ENCODE measurements around the gene TMEM95. TPM values are rescaled to one million over a fixed set of nuclear protein-coding genes. Genes with fewer than 3 reads are reported as not detected.
A peak's percentile ranks its signal among the peaks of the same experiment; 100 is the strongest.

The TMEM95 gene
- total and polyA plus RNA-seq, 10 donors: not detected

GRCh38 chr17:7324438-7324779, 30.5 kb upstream of the TMEM95 start:
- intact Hi-C loops (cut with DNase I; ENCODE audit: low total_unique reads): no loop called here
- no peak overlapping the region for H3K4me3 ChIP-seq
- peaks cover 0 to 80% (median 60%) of the 10 kb centered on the region in 6 donors for H3K36me3 ChIP-seq
- TF ChIP-seq POLR2AphosphoS5 (IDR thresholded peaks at IDR 0.05) (peak in 1 of 3 donors; percentile 2), CTCF (IDR thresholded peaks at IDR 0.05 in 8 of 11, conservative IDR thresholded peaks at IDR 0.05 in 3 of 11) (peak in 4 of 11 experiments; percentile 23 to 51 (median 40)), POLR2A (IDR thresholded peaks at IDR 0.05) (no peak)
- no peak for DNase-seq
- WGBS, 5 donors: 82 to 100% (median 88%) methylated on average over 2 to 3 of the region's 3 CpGs
- no peak overlapping the region for H3K27ac ChIP-seq
- H3K4me1 ChIP-seq: peaks cover 2 to 37% (median 22%) of the 10 kb centered on the region in 6 donors
- no peaks in the 10 kb centered on the region for H3K9me3 ChIP-seq
- H3K27me3 ChIP-seq (replicated peaks in 1 of 7): no peaks in the 10 kb centered on the region

GRCh38 chr17:7325031-7325528, 29.9 kb upstream of the TMEM95 start:
- WGBS, 5 donors: 88 to 93% (median 90%) methylated on average over 19 of the region's 19 CpGs
- no peak overlapping the region for H3K4me3 ChIP-seq
- intact Hi-C loops (cut with DNase I; ENCODE audit: low total_unique reads): no loop called here
- H3K36me3 ChIP-seq: peaks cover 0 to 74% (median 59%) of the 10 kb centered on the region in 6 donors
- no peaks in the 10 kb centered on the region for H3K9me3 ChIP-seq
- peaks cover 2 to 40% (median 25%) of the 10 kb centered on the region in 6 donors for H3K4me1 ChIP-seq
- no peak overlapping the region for H3K27ac ChIP-seq
- no peaks in the 10 kb centered on the region for H3K27me3 ChIP-seq (replicated peaks in 1 of 7)
- no peak for DNase-seq
- TF ChIP-seq CTCF (IDR thresholded peaks at IDR 0.05 in 8 of 11, conservative IDR thresholded peaks at IDR 0.05 in 3 of 11): no peak
- TF ChIP-seq POLR2A (IDR thresholded peaks at IDR 0.05): no peak
- no peak for TF ChIP-seq POLR2AphosphoS5 (IDR thresholded peaks at IDR 0.05)

GRCh38 chr17:7326186-7326585, 28.8 kb upstream of the TMEM95 start:
- peaks cover 8 to 51% (median 35%) of the 10 kb centered on the region in 6 donors for H3K4me1 ChIP-seq
- H3K9me3 ChIP-seq: no peaks in the 10 kb centered on the region
- TF ChIP-seq CTCF (IDR thresholded peaks at IDR 0.05 in 8 of 11, conservative IDR thresholded peaks at IDR 0.05 in 3 of 11) (no peak), POLR2A (IDR thresholded peaks at IDR 0.05) (no peak), POLR2AphosphoS5 (IDR thresholded peaks at IDR 0.05) (no peak)
- H3K27ac ChIP-seq: no peak overlapping the region
- intact Hi-C loops (cut with DNase I; ENCODE audit: low total_unique reads): no loop called here
- WGBS, 5 donors: 92 to 96% (median 94%) methylated on average over 4 to 11 of the region's 11 CpGs
- H3K27me3 ChIP-seq (replicated peaks in 1 of 7): no peaks in the 10 kb centered on the region
- H3K36me3 ChIP-seq: peaks cover 0 to 63% (median 48%) of the 10 kb centered on the region in 6 donors
- DNase-seq: no peak
- no peak overlapping the region for H3K4me3 ChIP-seq

- Histone ChIP-seq H3K27me3 (replicated peaks in 1 of 7) (no peaks in the 10 kb centered on the region), H3K36me3 (peaks cover 0 to 54% (median 39%) of the 10 kb centered on the region in 6 donors), H3K4me3 (no peak overlapping the region), H3K27ac (no peak overlapping the region), H3K4me1 (peaks cover 8 to 60% (median 38%) of the 10 kb centered on the region in 6 donors), H3K9me3 (no peaks in the 10 kb centered on the region)
- DNase-seq: no peak
- intact Hi-C loops (cut with DNase I; ENCODE audit: low total_unique reads): no loop called here
- TF ChIP-seq CTCF (IDR thresholded peaks at IDR 0.05 in 8 of 11, conservative IDR thresholded peaks at IDR 0.05 in 3 of 11): no peak
- TF ChIP-seq POLR2A (IDR thresholded peaks at IDR 0.05): no peak
- TF ChIP-seq POLR2AphosphoS5 (IDR thresholded peaks at IDR 0.05): no peak
- 89 to 97% (median 95%) methylated on average over 6 to 7 of the region's 7 CpGs for whole genome bisulfite sequencing, 5 donors
These were observed 27.9 kb upstream of the TMEM95 start for GRCh38 chr17:7327056-7327455.

Data from spleen (tissue), 11 donors.